Cardiac muscle cell (in vitro differentiated cells and primary cell): ENCODE data around the gene ARL5C. TPM values are rescaled to one million over a fixed set of nuclear protein-coding genes. Genes with fewer than 3 reads are reported as not detected.
A peak's percentile ranks its signal among the peaks of the same experiment; 100 is the strongest.

ENCODE experiments used
- DNase-seq, 2 donors: peaks; one replicate each; pipeline versions ENCODE4 v3.0.0 to v3.0.0-alpha.2; 2010 to 2017; ENCODE audit warnings: low read depth in 1 of 2, low spot score in 1 of 2
- H3K27ac ChIP-seq: fragments of 200-600 bp; sonication (generic); 2 replicates; pipeline ENCODE4 v1.5.1; 2016
- H3K27me3 ChIP-seq: fragments of 200-600 bp; sonication (generic); 2 replicates; pipeline ENCODE4 v1.6.0; 2016; ENCODE audit warnings: control low read depth
- H3K36me3 ChIP-seq: fragments of 200-600 bp; sonication (generic); 2 replicates; pipeline ENCODE4 v1.5.1; 2016; ENCODE audit warnings: control low read depth
- H3K4me1 ChIP-seq: fragments of 200-600 bp; sonication (generic); 2 replicates; pipeline ENCODE4 v1.8.1; 2017; ENCODE audit warnings: low read depth, mild to moderate bottlenecking, mixed run types
- H3K4me3 ChIP-seq: fragments of 200-600 bp; sonication (generic); 2 replicates; pipeline ENCODE4 v1.5.1; 2016; ENCODE audit warnings: mild to moderate bottlenecking
- H3K9me3 ChIP-seq: fragments of 200-600 bp; sonication (generic); 2 replicates; pipeline ENCODE4 v1.5.1; 2017; ENCODE audit warnings: low read depth, mild to moderate bottlenecking, control low read depth
- CTCF ChIP-seq: IDR thresholded peaks from 2 replicates; pipeline ENCODE4 v1.5.1; 2012; ENCODE audit warnings: low read depth, mild to moderate bottlenecking, low read length
- polyA plus RNA-seq: library from polyadenylated mRNA; unstranded; fragments of >200 nt; fragmentation: Nextera tagmentation; extraction: Ambion mirVana; gene quantifications from 2 replicates; pipeline ENCODE4 v1.2.1, GENCODE V29; 2016
- total RNA-seq: library from RNA; depleted of rRNA; stranded (reverse); fragments of >200 nt; gene quantifications from 2 replicates; pipeline ENCODE4 v1.2.3, GENCODE V29; 2016

Gene ARL5C
- total and polyA plus RNA-seq, 2 experiments from 2014 or later, result 0.12 TPM; not detected in 1

GRCh38 chr17:39144416-39144840 is 21.5 kb downstream of the ARL5C start:
- Histone ChIP-seq H3K4me1 (no peaks in the 10 kb centered on the region), H3K9me3 (no peaks in the 10 kb centered on the region), H3K27me3 (peaks cover 7% of the 10 kb centered on the region), H3K27ac (no peak overlapping the region), H3K36me3 (no peaks in the 10 kb centered on the region), H3K4me3 (no peak overlapping the region)
- no peak for TF ChIP-seq CTCF
- DNase-seq, result peak in 1 of 2 donors; percentile 96

- no peaks in the 10 kb centered on the region for H3K27me3 ChIP-seq
- no peak overlapping the region for H3K27ac ChIP-seq
- DNase-seq, result no peak
- H3K36me3 ChIP-seq, result no peaks in the 10 kb centered on the region
- H3K4me3 ChIP-seq, result no peak overlapping the region
- H3K4me1 ChIP-seq, result no peaks in the 10 kb centered on the region
- no peak for TF ChIP-seq CTCF
- H3K9me3 ChIP-seq, result no peaks in the 10 kb centered on the region
Observed at GRCh38 chr17:39143552-39144093, 22.3 kb downstream of the ARL5C start.

GRCh38 chr17:39141915-39142664 is 23.9 kb downstream of the ARL5C start:
- no peaks in the 10 kb centered on the region for H3K27me3 ChIP-seq
- H3K9me3 ChIP-seq, result no peaks in the 10 kb centered on the region
- TF ChIP-seq CTCF, result no peak
- no peaks in the 10 kb centered on the region for H3K4me1 ChIP-seq
- H3K36me3 ChIP-seq, result no peaks in the 10 kb centered on the region
- DNase-seq, result no peak
- H3K4me3 ChIP-seq, result no peak overlapping the region
- no peak overlapping the region for H3K27ac ChIP-seq

GRCh38 chr17:39141294-39141693 is 24.7 kb downstream of the ARL5C start:
- H3K27ac ChIP-seq, result no peak overlapping the region
- DNase-seq, result no peak
- H3K9me3 ChIP-seq, result no peaks in the 10 kb centered on the region
- H3K4me3 ChIP-seq, result no peak overlapping the region
- H3K27me3 ChIP-seq, result no peaks in the 10 kb centered on the region
- H3K36me3 ChIP-seq, result no peaks in the 10 kb centered on the region
- H3K4me1 ChIP-seq, result no peaks in the 10 kb centered on the region
- no peak for TF ChIP-seq CTCF

- no peaks in the 10 kb centered on the region for H3K36me3 ChIP-seq
- no peak overlapping the region for H3K4me3 ChIP-seq
- no peak for DNase-seq
- no peak for TF ChIP-seq CTCF
- no peaks in the 10 kb centered on the region for H3K9me3 ChIP-seq
- H3K27me3 ChIP-seq, result no peaks in the 10 kb centered on the region
- no peaks in the 10 kb centered on the region for H3K4me1 ChIP-seq
- H3K27ac ChIP-seq, result no peak overlapping the region
Observed at GRCh38 chr17:39139561-39139960, 26.4 kb downstream of the ARL5C start.
